ENCODE data around the gene APOL6. TPM values are rescaled to one million over a fixed set of nuclear protein-coding genes. Genes with fewer than 3 reads are reported as not detected.

The APOL6 gene
- total RNA-seq, 1 experiment from 2014 or later: 13.9 TPM

- H3K9me3 Mint-ChIP-seq (ENCODE audit: unreplicated experiment): peaks cover 18% of the 10 kb centered on the region
These were observed 12.3 kb downstream of the APOL6 start for GRCh38 chr22:35660291-35661127.

GRCh38 chr22:35661464-35661863 is 13.2 kb downstream of the APOL6 start:
- ChIA-PET POLR2A (no interaction called here), CTCF (no interaction called here)
- Mint-ChIP-seq H3K36me3 (ENCODE audit: insufficient read depth, unreplicated experiment) (peaks cover 5% of the 10 kb centered on the region), H3K4me1 (ENCODE audit: low read depth, unreplicated experiment) (peaks cover 12% of the 10 kb centered on the region), H3K27ac (ENCODE audit: unreplicated experiment) (no peak overlapping the region), H3K27me3 (ENCODE audit: insufficient read depth, unreplicated experiment) (no peaks in the 10 kb centered on the region), H3K9me3 (ENCODE audit: unreplicated experiment) (peaks cover 18% of the 10 kb centered on the region), H3K4me3 (ENCODE audit: unreplicated experiment) (no peak overlapping the region)
- Histone ChIP-seq H3K36me3 (ENCODE audit: control insufficient read depth, insufficient read depth, low read length) (no peaks in the 10 kb centered on the region), H3K4me1 (peaks cover 17% of the 10 kb centered on the region; the same call in 1 of the 2 replicates), H3K9me3 (peaks cover 26% of the 10 kb centered on the region), H3K27me3 (replicated peaks; ENCODE audit: control insufficient read depth, insufficient read depth, low read length) (no peaks in the 10 kb centered on the region), H3K4me3 (ENCODE audit: low read depth, low read length) (no peak overlapping the region)
- intact Hi-C loops (cut with micrococcal nuclease; ENCODE audit: unreplicated experiment): no loop called here
- DNase-seq: no peak
- BruUV-seq (replicated peaks): no TSS peak
- no peak for TF ChIP-seq CTCF (IDR thresholded peaks at IDR 0.05; ENCODE audit: insufficient read depth in 1 of 2, low read depth in 1 of 2, low read length in 1 of 2, severe bottlenecking in 1 of 2, unreplicated experiment in 1 of 2)

More at GRCh38 chr22:35660291-35661127, 12.3 kb downstream of the APOL6 start:
- H3K36me3 Mint-ChIP-seq (ENCODE audit: insufficient read depth, unreplicated experiment): peaks cover 5% of the 10 kb centered on the region
- H3K9me3 ChIP-seq: peaks cover 20% of the 10 kb centered on the region
- H3K27me3 ChIP-seq (replicated peaks; ENCODE audit: control insufficient read depth, insufficient read depth, low read length): no peaks in the 10 kb centered on the region
- no peak overlapping the region for H3K27ac Mint-ChIP-seq (ENCODE audit: unreplicated experiment)
- H3K27me3 Mint-ChIP-seq (ENCODE audit: insufficient read depth, unreplicated experiment): no peaks in the 10 kb centered on the region
- no peaks in the 10 kb centered on the region for H3K36me3 ChIP-seq (ENCODE audit: control insufficient read depth, insufficient read depth, low read length)
- POLR2A ChIA-PET: no interaction called here
- DNase-seq: no peak
- intact Hi-C loops (cut with micrococcal nuclease; ENCODE audit: unreplicated experiment): no loop called here
- H3K4me3 ChIP-seq (ENCODE audit: low read depth, low read length): no peak overlapping the region
- CTCF ChIA-PET: no interaction called here
- H3K4me3 Mint-ChIP-seq (ENCODE audit: unreplicated experiment): no peak overlapping the region
- no TSS peak for BruUV-seq (replicated peaks)
- peaks cover 26% of the 10 kb centered on the region for H3K4me1 ChIP-seq
- no peak for TF ChIP-seq CTCF (IDR thresholded peaks at IDR 0.05; ENCODE audit: insufficient read depth in 1 of 2, low read depth in 1 of 2, low read length in 1 of 2, severe bottlenecking in 1 of 2, unreplicated experiment in 1 of 2)
- peaks cover 12% of the 10 kb centered on the region for H3K4me1 Mint-ChIP-seq (ENCODE audit: low read depth, unreplicated experiment)

- Mint-ChIP-seq H3K4me1 (ENCODE audit: low read depth, unreplicated experiment) (peaks cover 12% of the 10 kb centered on the region), H3K9me3 (ENCODE audit: unreplicated experiment) (peaks cover 16% of the 10 kb centered on the region), H3K27ac (ENCODE audit: unreplicated experiment) (no peak overlapping the region), H3K27me3 (ENCODE audit: insufficient read depth, unreplicated experiment) (no peaks in the 10 kb centered on the region), H3K36me3 (ENCODE audit: insufficient read depth, unreplicated experiment) (peaks cover 5% of the 10 kb centered on the region), H3K4me3 (ENCODE audit: unreplicated experiment) (no peak overlapping the region)
- peaks cover 14% of the 10 kb centered on the region; the same call in 1 of the 2 replicates for H3K4me1 ChIP-seq
- H3K27me3 ChIP-seq (replicated peaks; ENCODE audit: control insufficient read depth, insufficient read depth, low read length): no peaks in the 10 kb centered on the region
- peaks cover 26% of the 10 kb centered on the region for H3K9me3 ChIP-seq
- ChIA-PET POLR2A (no interaction called here), CTCF (interaction anchor here (0.6 kb wide), 1 partner anchor 639 kb away, joined by 3 read pairs; no protein-coding TSS in a partner anchor)
- H3K36me3 ChIP-seq (ENCODE audit: control insufficient read depth, insufficient read depth, low read length): no peaks in the 10 kb centered on the region
- no peak for TF ChIP-seq CTCF (IDR thresholded peaks at IDR 0.05; ENCODE audit: insufficient read depth in 1 of 2, low read depth in 1 of 2, low read length in 1 of 2, severe bottlenecking in 1 of 2, unreplicated experiment in 1 of 2)
- no peak overlapping the region for H3K4me3 ChIP-seq (ENCODE audit: low read depth, low read length)
- BruUV-seq (replicated peaks): no TSS peak
- intact Hi-C loops (cut with micrococcal nuclease; ENCODE audit: unreplicated experiment): no loop called here
- DNase-seq: no peak
These were observed 14.7 kb downstream of the APOL6 start for GRCh38 chr22:35662914-35663313.
